Endodermal cell (in vitro differentiated cells): Measurements from ENCODE around the gene CCL5. TPM values are rescaled to one million over a fixed set of nuclear protein-coding genes. Genes with fewer than 3 reads are reported as not detected.

ENCODE experiments used
- DNase-seq: peaks from one replicate; pipeline ENCODE4 v3.0.0-alpha.2; 2017
- H3K27ac ChIP-seq: 2 replicates; pipeline ENCODE4 v1.5.1; 2013; ENCODE audit warnings: mild to moderate bottlenecking, low read depth, low read length, moderate library complexity
- H3K27me3 ChIP-seq: 2 replicates; pipeline ENCODE4 v1.6.1; 2013; ENCODE audit warnings: mild to moderate bottlenecking, low read length, moderate library complexity; ENCODE audit not compliant: insufficient read depth, control insufficient read depth, poor library complexity, severe bottlenecking
- H3K36me3 ChIP-seq: 2 replicates; pipeline ENCODE4 v1.7.0; 2013; ENCODE audit warnings: mild to moderate bottlenecking, low read length, moderate library complexity; ENCODE audit not compliant: control insufficient read depth, insufficient read depth
- H3K4me1 ChIP-seq: one replicate; pipeline ENCODE4 v1.7.0; 2013; ENCODE audit warnings: low read length; ENCODE audit not compliant: control insufficient read depth, insufficient read depth
- H3K4me3 ChIP-seq: 2 replicates; pipeline ENCODE4 v1.5.1; 2013; ENCODE audit warnings: mild to moderate bottlenecking, low read length, moderate library complexity
- H3K9ac ChIP-seq: 2 replicates; pipeline ENCODE4 v1.6.1; 2013; ENCODE audit warnings: mild to moderate bottlenecking, low read length, moderate library complexity; ENCODE audit not compliant: poor library complexity, severe bottlenecking; ENCODE audit errors: extremely low read depth
- H3K9me3 ChIP-seq: 2 replicates; pipeline ENCODE4 v1.6.1; 2013; ENCODE audit warnings: mild to moderate bottlenecking, low read length, moderate library complexity; ENCODE audit not compliant: control insufficient read depth
- H3K27ac Mint-ChIP-seq: 2 replicates; pipeline ENCODE4 v1.8.0; 2020; ENCODE audit warnings: mixed read lengths
- H3K27me3 Mint-ChIP-seq: 2 replicates; pipeline ENCODE4 v1.8.0; 2021; ENCODE audit warnings: mild to moderate bottlenecking, mixed read lengths; ENCODE audit not compliant: insufficient read depth
- H3K36me3 Mint-ChIP-seq: 2 replicates; pipeline ENCODE4 v1.8.0; 2020; ENCODE audit warnings: low read depth, mixed read lengths
- H3K4me1 Mint-ChIP-seq: 2 replicates; pipeline ENCODE4 v1.8.0; 2020; ENCODE audit warnings: mixed read lengths
- H3K4me3 Mint-ChIP-seq: 2 replicates; pipeline ENCODE4 v1.8.0; 2020; ENCODE audit warnings: mild to moderate bottlenecking, moderate library complexity, mixed read lengths
- H3K9me3 Mint-ChIP-seq: 2 replicates; pipeline ENCODE4 v1.8.0; 2020; ENCODE audit warnings: mild to moderate bottlenecking, mixed read lengths
- CTCF ChIP-seq: fragments of 200-600 bp; sonication (generic); conservative IDR thresholded peaks from 2 replicates; pipeline ENCODE4 v1.5.0; 2021; ENCODE audit warnings: antibody characterized with exemption, mild to moderate bottlenecking
- WGBS, 2 experiments: methylation state at CpG; one replicate each; pipeline versions ENCODE4 v1.1.5 to v1.1.7; 2013; ENCODE audit warnings: missing lambda C conversion rate in 2 of 2, mixed read lengths in 1 of 2; ENCODE audit not compliant: insufficient coverage in 1 of 2, insufficient read length in 1 of 2; 5-methylcytosine and 5-hydroxymethylcytosine counted together
- total RNA-seq, 2 donors: library from RNA; stranded (reverse); fragmentation: NEBNext Ultra II Directional in 1 of 2; extraction: Animal tissue kit (Norgen Biotek cat#: 25700) in 1 of 2; gene quantifications; 2 replicates in 1 of 2; 3 replicates in 1 of 2; pipeline ENCODE4 v1.2.1, GENCODE V29; 2021

The CCL5 gene
- total RNA-seq, 2 donors from 2014 or later: not detected

- no peaks in the 10 kb centered on the region for H3K4me1 ChIP-seq
Measured at GRCh38 chr17:35868737-35869136, 11.4 kb downstream of the CCL5 start, which contains the start of gene HEATR9. Gene HEATR9 (minus strand): TSS chr17:35868891. CDS start chr17:35868742, 149 bp downstream.

GRCh38 chr17:35867574-35867973 is 12.6 kb downstream of the CCL5 start:
- no peaks in the 10 kb centered on the region for H3K9me3 ChIP-seq
- Mint-ChIP-seq H3K27ac (no peak overlapping the region), H3K4me3 (no peak overlapping the region), H3K9me3 (no peaks in the 10 kb centered on the region), H3K4me1 (peaks cover 6% of the 10 kb centered on the region), H3K27me3 (no peaks in the 10 kb centered on the region), H3K36me3 (no peaks in the 10 kb centered on the region)
- WGBS, 2 experiments: 92 to 100% methylated on average over 1 to 3 of the region's 3 CpGs
- no peak overlapping the region for H3K9ac ChIP-seq
- TF ChIP-seq CTCF: no peak
- H3K36me3 ChIP-seq: no peaks in the 10 kb centered on the region
- no peak overlapping the region for H3K4me3 ChIP-seq
- no peak for DNase-seq
- no peaks in the 10 kb centered on the region for H3K4me1 ChIP-seq
- H3K27me3 ChIP-seq: no peaks in the 10 kb centered on the region
- H3K27ac ChIP-seq: no peak overlapping the region

More at GRCh38 chr17:35868737-35869136, 11.4 kb downstream of the CCL5 start, which contains the start of gene HEATR9:
- Mint-ChIP-seq H3K36me3 (no peaks in the 10 kb centered on the region), H3K27ac (no peak within 1 kb of the TSS), H3K27me3 (no peaks in the 10 kb centered on the region), H3K4me1 (peaks cover 6% of the 10 kb centered on the region), H3K9me3 (no peaks in the 10 kb centered on the region), H3K4me3 (no peak within 1 kb of the TSS)
- no peak within 1 kb of the TSS for H3K4me3 ChIP-seq
- no peak for DNase-seq
- no peak within 1 kb of the TSS for H3K27ac ChIP-seq
- H3K27me3 ChIP-seq: no peaks in the 10 kb centered on the region
- no peak for TF ChIP-seq CTCF
- H3K9ac ChIP-seq: no peak within 1 kb of the TSS
- no peaks in the 10 kb centered on the region for H3K9me3 ChIP-seq
- no peaks in the 10 kb centered on the region for H3K36me3 ChIP-seq
- WGBS, 2 experiments: 77 to 87% methylated on average over 1 to 3 of the region's 3 CpGs

GRCh38 chr17:35866341-35866950 is 13.7 kb downstream of the CCL5 start:
- no peak overlapping the region for H3K4me3 Mint-ChIP-seq
- H3K9me3 ChIP-seq: no peaks in the 10 kb centered on the region
- no peak overlapping the region for H3K27ac Mint-ChIP-seq
- no peak for TF ChIP-seq CTCF
- no peak overlapping the region for H3K4me3 ChIP-seq
- no peaks in the 10 kb centered on the region for H3K27me3 Mint-ChIP-seq
- no peaks in the 10 kb centered on the region for H3K9me3 Mint-ChIP-seq
- no peak for DNase-seq
- no peaks in the 10 kb centered on the region for H3K27me3 ChIP-seq
- no peaks in the 10 kb centered on the region for H3K4me1 ChIP-seq
- H3K4me1 Mint-ChIP-seq: peaks cover 6% of the 10 kb centered on the region
- no peaks in the 10 kb centered on the region for H3K36me3 Mint-ChIP-seq
- WGBS, 2 experiments: 100% methylated on average over 1 of the region's 1 CpG; no CpG with 5 or more reads in 1 of the 2 experiments
- no peak overlapping the region for H3K27ac ChIP-seq
- no peaks in the 10 kb centered on the region for H3K36me3 ChIP-seq
- no peak overlapping the region for H3K9ac ChIP-seq
